Fibroblast of lung (primary cell): ENCODE results near the gene STARD7. TPM values are rescaled to one million over a fixed set of nuclear protein-coding genes. Genes with fewer than 3 reads are reported as not detected.
A peak's percentile ranks its signal among the peaks of the same experiment; 100 is the strongest.

Experiments
- DNase-seq, 2 donors: peaks; one replicate each; pipeline versions ENCODE4 v3.0.0 to v3.0.0-alpha.2; 2010; ENCODE audit warnings: low read depth in 2 of 2
- H2AFZ ChIP-seq: 2 replicates; pipeline ENCODE4 v1.5.1; 2012; ENCODE audit warnings: low read length, control low read depth, inconsistent platforms
- H3K27ac ChIP-seq: 2 replicates; pipeline ENCODE4 v1.5.1; 2011; ENCODE audit warnings: low read length, control low read depth; ENCODE audit not compliant: insufficient read depth
- H3K27me3 ChIP-seq: 2 replicates; pipeline ENCODE4 v1.5.1; 2011; ENCODE audit warnings: mild to moderate bottlenecking, low read length; ENCODE audit not compliant: control insufficient read depth, insufficient read depth
- H3K36me3 ChIP-seq: 2 replicates; pipeline ENCODE4 v1.5.1; 2011; ENCODE audit warnings: low read length; ENCODE audit not compliant: control insufficient read depth, insufficient read depth
- H3K4me1 ChIP-seq: 2 replicates; pipeline ENCODE4 v1.5.1; 2011; ENCODE audit warnings: low read length; ENCODE audit not compliant: control insufficient read depth, insufficient read depth; ENCODE audit errors: extremely low read depth
- H3K4me2 ChIP-seq: 2 replicates; pipeline ENCODE4 v1.5.1; 2011; ENCODE audit warnings: low read length, control low read depth; ENCODE audit not compliant: insufficient read depth; ENCODE audit errors: extremely low read depth
- H3K4me3 ChIP-seq, 4 experiments: fragments of 200-600 bp in 1 of 4; sonication (generic) in 1 of 4; replicated peaks in 1 of 4; 2 replicates each; pipeline ENCODE4 v1.5.1; 2011 to 2016; ENCODE audit warnings: low read length in 4 of 4, low read depth in 3 of 4, mild to moderate bottlenecking in 3 of 4, control low read depth in 2 of 4, inconsistent platforms in 1 of 4, mixed read lengths in 1 of 4; ENCODE audit not compliant: insufficient read depth in 1 of 4; ENCODE audit errors: control extremely low read depth in 1 of 4
- H3K79me2 ChIP-seq: 2 replicates; pipeline ENCODE4 v1.5.1; 2012; ENCODE audit warnings: mild to moderate bottlenecking, low read length, inconsistent platforms; ENCODE audit not compliant: control insufficient read depth, insufficient read depth
- H3K9ac ChIP-seq: 2 replicates; pipeline ENCODE4 v1.5.1; 2011; ENCODE audit warnings: mild to moderate bottlenecking, low read length, control low read depth; ENCODE audit not compliant: insufficient read depth
- H3K9me3 ChIP-seq: 2 replicates; pipeline ENCODE4 v1.5.1; 2012; ENCODE audit warnings: low read depth, low read length; ENCODE audit not compliant: control insufficient read depth, insufficient read depth
- H4K20me1 ChIP-seq: 2 replicates; pipeline ENCODE4 v1.5.1; 2011; ENCODE audit warnings: low read length; ENCODE audit not compliant: control insufficient read depth, insufficient read depth; ENCODE audit errors: extremely low read depth
- CTCF ChIP-seq, 2 donors: IDR thresholded peaks in 1 of 2; conservative IDR thresholded peaks in 1 of 2; 1 replicate in 1 of 2; 2 replicates in 1 of 2; pipeline ENCODE4 v1.5.1; 2011 to 2012; ENCODE audit warnings: low read length in 2 of 2, control low read depth in 1 of 2, inconsistent platforms in 1 of 2, low read depth in 1 of 2, mild to moderate bottlenecking in 1 of 2
- EZH2 ChIP-seq: IDR thresholded peaks from 2 replicates; pipeline ENCODE4 v1.5.1; 2012; ENCODE audit warnings: low read length, control low read depth, mild to moderate bottlenecking; ENCODE audit errors: missing control alignments
- polyA plus RNA-seq, 2 donors: library from polyadenylated mRNA; depleted of rRNA in 1 of 2; stranded (reverse) in 1 of 2; unstranded in 1 of 2; fragments of >200 nt; gene quantifications; 2 replicates each; pipeline ENCODE4 v1.2.1, GENCODE V29; 2011 to 2012; ENCODE audit warnings: missing spikeins in 1 of 2
- total RNA-seq: library from RNA; depleted of rRNA; stranded (reverse); fragments of >200 nt; gene quantifications from 2 replicates; pipeline ENCODE4 v1.2.1, GENCODE V29; 2014

Gene STARD7
- total and polyA plus RNA-seq, 2 donors (not counting 1 experiment from before 2014, with no cell fraction given), result 109 to 121 TPM

- H3K4me3 ChIP-seq, result no peak overlapping the region
- peak overlapping the region; percentile 60 for H2AFZ ChIP-seq
- TF ChIP-seq EZH2 (no peak), CTCF (conservative IDR thresholded peaks at IDR 0.05 in 1 of 2, IDR thresholded peaks at IDR 0.05 in 1 of 2; ENCODE audit: low read depth in 1 of 2, low read length in 2 of 2) (no peak)
- no peak overlapping the region for H3K9ac ChIP-seq
- H4K20me1 ChIP-seq, result no peaks in the 10 kb centered on the region
- H3K27me3 ChIP-seq, result no peaks in the 10 kb centered on the region
- peak; percentile 90 to 94 for DNase-seq
- peaks cover 4% of the 10 kb centered on the region for H3K4me1 ChIP-seq
- peak overlapping the region; percentile 16 for H3K27ac ChIP-seq
- no peaks in the 10 kb centered on the region for H3K9me3 ChIP-seq
- no peaks in the 10 kb centered on the region for H3K79me2 ChIP-seq
- no peak overlapping the region for H3K4me2 ChIP-seq
- no peaks in the 10 kb centered on the region for H3K36me3 ChIP-seq
These were observed 60.0 kb downstream of the STARD7 start for GRCh38 chr2:96148410-96149217.

GRCh38 chr2:96147593-96148201 is 60.9 kb downstream of the STARD7 start:
- H3K9me3 ChIP-seq, result no peaks in the 10 kb centered on the region
- H3K4me2 ChIP-seq, result no peak overlapping the region
- no peaks in the 10 kb centered on the region for H3K36me3 ChIP-seq
- H2AFZ ChIP-seq, result no peak overlapping the region
- no peaks in the 10 kb centered on the region for H3K79me2 ChIP-seq
- H3K9ac ChIP-seq, result no peak overlapping the region
- DNase-seq, result no peak
- TF ChIP-seq EZH2, result no peak
- H3K4me1 ChIP-seq, result peaks cover 4% of the 10 kb centered on the region
- no peaks in the 10 kb centered on the region for H3K27me3 ChIP-seq
- no peak overlapping the region for H3K27ac ChIP-seq
- no peak overlapping the region for H3K4me3 ChIP-seq
- no peaks in the 10 kb centered on the region for H4K20me1 ChIP-seq

GRCh38 chr2:96146881-96147592 is 61.6 kb downstream of the STARD7 start:
- H3K4me1 ChIP-seq, result peaks cover 4% of the 10 kb centered on the region
- H3K36me3 ChIP-seq, result no peaks in the 10 kb centered on the region
- no peak overlapping the region for H3K9ac ChIP-seq
- H3K27me3 ChIP-seq, result no peaks in the 10 kb centered on the region
- no peak overlapping the region for H3K27ac ChIP-seq
- H3K9me3 ChIP-seq, result no peaks in the 10 kb centered on the region
- DNase-seq, result peak in 1 of 2 donors; percentile 77
- no peak overlapping the region for H3K4me2 ChIP-seq
- no peaks in the 10 kb centered on the region for H4K20me1 ChIP-seq
- H3K79me2 ChIP-seq, result no peaks in the 10 kb centered on the region
- no peak overlapping the region for H3K4me3 ChIP-seq
- H2AFZ ChIP-seq, result no peak overlapping the region
- TF ChIP-seq CTCF (conservative IDR thresholded peaks at IDR 0.05 in 1 of 2, IDR thresholded peaks at IDR 0.05 in 1 of 2; ENCODE audit: low read depth in 1 of 2, low read length in 2 of 2), result no peak
- no peak for TF ChIP-seq EZH2
